Hepatic stellate cell (primary cell): Measurements from ENCODE around the gene RCBTB1.
A peak's percentile ranks its signal among the peaks of the same experiment; 100 is the strongest.
"Not testable (repeated sequence)": the region's sequence is repeated elsewhere in the genome, so short reads cannot be mapped to it uniquely, and the experiment has no call there.

ENCODE experiments used
- DNase-seq: peaks from one replicate; pipeline ENCODE4 v3.0.0; 2011; ENCODE audit warnings: low spot score

RCBTB1 gene

GRCh38 chr13:49604570-49604969 is 19.2 kb upstream of the RCBTB1 start:
- DNase-seq, result no peak

GRCh38 chr13:49602615-49603014 is 17.3 kb upstream of the RCBTB1 start:
- DNase-seq, result not testable (repeated sequence)

- no peak for DNase-seq
These were observed 16.6 kb upstream of the RCBTB1 start for GRCh38 chr13:49602005-49602404.

GRCh38 chr13:49597043-49597641 is 11.8 kb upstream of the RCBTB1 start:
- DNase-seq, result no peak

- no peak for DNase-seq
These were observed 10.9 kb upstream of the RCBTB1 start for GRCh38 chr13:49596221-49596620.

GRCh38 chr13:49594576-49594975 is 9.2 kb upstream of the RCBTB1 start:
- DNase-seq, result no peak

GRCh38 chr13:49593876-49594275 is 8.5 kb upstream of the RCBTB1 start:
- not testable (repeated sequence) for DNase-seq

GRCh38 chr13:49590714-49591113 is 5.4 kb upstream of the RCBTB1 start:
- not testable (repeated sequence) for DNase-seq

GRCh38 chr13:49587311-49587847 is 2.0 kb upstream of the RCBTB1 start:
- DNase-seq, result peak; percentile 44

GRCh38 chr13:49586717-49587116 is 1.4 kb upstream of the RCBTB1 start:
- no peak for DNase-seq

- no peak for DNase-seq
These were observed 581 bp downstream of the RCBTB1 start for GRCh38 chr13:49584771-49585182.

GRCh38 chr13:49580980-49581680 is 4.2 kb downstream of the RCBTB1 start:
- DNase-seq, result no peak

GRCh38 chr13:49579501-49579900 is 5.9 kb downstream of the RCBTB1 start:
- DNase-seq, result no peak

- no peak for DNase-seq
These were observed 13.8 kb downstream of the RCBTB1 start for GRCh38 chr13:49571299-49572240.

GRCh38 chr13:49569993-49570689 is 15.2 kb downstream of the RCBTB1 start:
- no peak for DNase-seq

- no peak for DNase-seq
These were observed 17.9 kb downstream of the RCBTB1 start for GRCh38 chr13:49567491-49567890.

GRCh38 chr13:49566461-49566860 is 18.9 kb downstream of the RCBTB1 start:
- no peak for DNase-seq

GRCh38 chr13:49565461-49565860 is 19.9 kb downstream of the RCBTB1 start:
- not testable (repeated sequence) for DNase-seq

GRCh38 chr13:49563516-49563915 is 21.8 kb downstream of the RCBTB1 start:
- no peak for DNase-seq

- DNase-seq, result no peak
These were observed 24.3 kb downstream of the RCBTB1 start for GRCh38 chr13:49561062-49561410.

GRCh38 chr13:49560270-49561061 is 24.9 kb downstream of the RCBTB1 start:
- DNase-seq, result peak; percentile 41
